HEK293 (cell line): ENCODE measurements around the gene NCAPG2.

Experiments
- CTCF ChIA-PET: fragments of 350-600 bp; formaldehyde crosslinking; extraction: SDS; loops from one replicate; lab custom pipeline; 2021; ENCODE audit warnings: antibody characterized with exemption; lab: Yijun Ruan, JAX
- POLR2A ChIA-PET: fragments of 300-600 bp; formaldehyde crosslinking; extraction: SDS; loops from one replicate; lab custom pipeline; 2020; ENCODE audit warnings: antibody characterized with exemption, inconsistent platforms; lab: Yijun Ruan, JAX
- H3K27ac ChIP-seq: fragments of 200-500 bp; sonication (Bioruptor generic); 2 replicates; pipeline ENCODE4 v1.5.1; 2014; ENCODE audit warnings: low read depth, low read length, control low read depth, inconsistent platforms; ENCODE audit errors: extremely low read depth
- H3K36me3 ChIP-seq, 2 experiments: fragments of 200-500 bp in 1 of 2; sonication (Bioruptor generic) in 1 of 2; 1 replicate in 1 of 2; 2 replicates in 1 of 2; pipeline ENCODE4 v1.5.1; 2014 to 2017; ENCODE audit warnings: inconsistent platforms in 2 of 2, low read length in 2 of 2; ENCODE audit not compliant: control insufficient read depth in 2 of 2, insufficient read depth in 1 of 2
- H3K4me1 ChIP-seq: fragments of 200-500 bp; sonication (Bioruptor generic); 2 replicates; pipeline ENCODE4 v1.5.1; 2014; ENCODE audit warnings: mild to moderate bottlenecking, low read length, inconsistent platforms; ENCODE audit not compliant: control insufficient read depth, insufficient read depth
- H3K4me3 ChIP-seq: 2 replicates; pipeline ENCODE4 v1.5.1; 2011; ENCODE audit warnings: low read depth, mild to moderate bottlenecking, control low read depth, low read length, moderate library complexity
- H3K9me3 ChIP-seq: fragments of 200-500 bp; sonication (Bioruptor generic); 2 replicates; pipeline ENCODE4 v1.5.1; 2014; ENCODE audit warnings: low read depth, low read length, inconsistent platforms; ENCODE audit not compliant: control insufficient read depth, insufficient read depth
- KLF10 ChIP-seq: fragments of 450-650 bp; IDR thresholded peaks from 2 replicates; pipeline ENCODE4 v1.5.1; 2018; ENCODE audit warnings: missing biosample characterization, mild to moderate bottlenecking, missing genetic modification characterization
- REPIN1 ChIP-seq: fragments of 450-650 bp; formaldehyde crosslinking; IDR thresholded peaks from 2 replicates; pipeline ENCODE4 v1.5.1; 2017; ENCODE audit warnings: missing biosample characterization, missing genetic modification characterization, low read depth
- SP2 ChIP-seq: fragments of 450-650 bp; formaldehyde crosslinking; IDR thresholded peaks from 2 replicates; pipeline ENCODE4 v1.5.1; 2016; ENCODE audit warnings: missing biosample characterization, missing genetic modification characterization
- TCF7L2 ChIP-seq: IDR thresholded peaks from 2 replicates; pipeline ENCODE4 v1.6.1; 2011; ENCODE audit warnings: low read depth, mild to moderate bottlenecking, inconsistent platforms, low read length, moderate library complexity, borderline replicate concordance
- YY1 ChIP-seq: fragments of 450-650 bp; formaldehyde crosslinking; IDR thresholded peaks from 2 replicates; pipeline ENCODE4 v1.5.1; 2018; ENCODE audit warnings: missing biosample characterization, missing genetic modification characterization
- ZBTB48 ChIP-seq: fragments of 450-650 bp; formaldehyde crosslinking; IDR thresholded peaks from 2 replicates; pipeline ENCODE4 v1.5.1; 2016; ENCODE audit warnings: missing biosample characterization, missing genetic modification characterization
- ZNF146 ChIP-seq: fragments of 450-650 bp; formaldehyde crosslinking; IDR thresholded peaks from 2 replicates; pipeline ENCODE4 v1.5.1; 2016; ENCODE audit warnings: missing biosample characterization, missing genetic modification characterization
- ZNF184 ChIP-seq: fragments of 450-650 bp; IDR thresholded peaks from 2 replicates; pipeline ENCODE4 v1.5.1; 2018; ENCODE audit warnings: missing biosample characterization, mild to moderate bottlenecking, missing genetic modification characterization
- ZNF239 ChIP-seq: fragments of 450-650 bp; formaldehyde crosslinking; IDR thresholded peaks from 2 replicates; pipeline ENCODE4 v1.5.1; 2016; ENCODE audit warnings: missing biosample characterization, missing genetic modification characterization
- ZNF292 ChIP-seq: fragments of 450-650 bp; formaldehyde crosslinking; IDR thresholded peaks from 2 replicates; pipeline ENCODE4 v1.5.1; 2016; ENCODE audit warnings: low read depth, missing biosample characterization, missing genetic modification characterization, borderline replicate concordance
- ZNF311 ChIP-seq: fragments of 450-650 bp; formaldehyde crosslinking; IDR thresholded peaks from 2 replicates; pipeline ENCODE4 v1.5.1; 2017; ENCODE audit warnings: missing biosample characterization, missing genetic modification characterization, borderline replicate concordance
- ZNF514 ChIP-seq: fragments of 450-650 bp; formaldehyde crosslinking; IDR thresholded peaks from 2 replicates; pipeline ENCODE4 v1.5.1; 2016; ENCODE audit warnings: missing biosample characterization, missing genetic modification characterization
- ZNF555 ChIP-seq: fragments of 450-650 bp; formaldehyde crosslinking; conservative IDR thresholded peaks from 2 replicates; pipeline ENCODE4 v1.5.1; 2017; ENCODE audit warnings: missing biosample characterization, mild to moderate bottlenecking, missing genetic modification characterization, inconsistent platforms
- ZNF560 ChIP-seq: fragments of 450-650 bp; formaldehyde crosslinking; IDR thresholded peaks from 2 replicates; pipeline ENCODE4 v1.5.1; 2017; ENCODE audit warnings: missing biosample characterization, missing genetic modification characterization, borderline replicate concordance
- ZNF610 ChIP-seq: fragments of 450-650 bp; formaldehyde crosslinking; IDR thresholded peaks from 2 replicates; pipeline ENCODE4 v1.5.1; 2016; ENCODE audit warnings: missing biosample characterization, missing genetic modification characterization, borderline replicate concordance
- ZNF623 ChIP-seq: fragments of 450-650 bp; formaldehyde crosslinking; IDR thresholded peaks from 2 replicates; pipeline ENCODE4 v1.5.1; 2016; ENCODE audit warnings: missing biosample characterization, missing genetic modification characterization
- ZNF624 ChIP-seq: fragments of 450-650 bp; formaldehyde crosslinking; IDR thresholded peaks from 2 replicates; pipeline ENCODE4 v1.5.1; 2017; ENCODE audit warnings: missing biosample characterization, missing genetic modification characterization
- ZNF626 ChIP-seq: fragments of 450-650 bp; sonication (Bioruptor Pico); formaldehyde crosslinking; IDR thresholded peaks from 2 replicates; pipeline ENCODE4 v1.5.1; 2018; ENCODE audit warnings: missing biosample characterization, missing genetic modification characterization, inconsistent platforms
- TF ChIP-seq, protein P1 (sequence below): fragments of 450-650 bp; formaldehyde crosslinking; IDR thresholded peaks from 2 replicates; pipeline ENCODE4 v1.5.1; 2017; ENCODE audit warnings: missing biosample characterization, missing genetic modification characterization
- TF ChIP-seq, protein P2 (sequence below): fragments of 450-650 bp; formaldehyde crosslinking; IDR thresholded peaks from 2 replicates; pipeline ENCODE4 v1.5.1; 2016; ENCODE audit warnings: missing biosample characterization, missing genetic modification characterization
- TF ChIP-seq, protein P3 (sequence below): fragments of 450-650 bp; IDR thresholded peaks from 2 replicates; pipeline ENCODE4 v1.5.1; 2018; ENCODE audit warnings: missing biosample characterization, mild to moderate bottlenecking, missing genetic modification characterization
- TF ChIP-seq, protein P4 (sequence below): fragments of 450-650 bp; formaldehyde crosslinking; IDR thresholded peaks from 2 replicates; pipeline ENCODE4 v1.5.1; 2016; ENCODE audit warnings: missing biosample characterization, missing genetic modification characterization
- TF ChIP-seq, protein P5 (sequence below): fragments of 450-650 bp; formaldehyde crosslinking; IDR thresholded peaks from 2 replicates; pipeline ENCODE4 v1.5.1; 2017; ENCODE audit warnings: missing biosample characterization, missing genetic modification characterization

Gene NCAPG2

DNA sequence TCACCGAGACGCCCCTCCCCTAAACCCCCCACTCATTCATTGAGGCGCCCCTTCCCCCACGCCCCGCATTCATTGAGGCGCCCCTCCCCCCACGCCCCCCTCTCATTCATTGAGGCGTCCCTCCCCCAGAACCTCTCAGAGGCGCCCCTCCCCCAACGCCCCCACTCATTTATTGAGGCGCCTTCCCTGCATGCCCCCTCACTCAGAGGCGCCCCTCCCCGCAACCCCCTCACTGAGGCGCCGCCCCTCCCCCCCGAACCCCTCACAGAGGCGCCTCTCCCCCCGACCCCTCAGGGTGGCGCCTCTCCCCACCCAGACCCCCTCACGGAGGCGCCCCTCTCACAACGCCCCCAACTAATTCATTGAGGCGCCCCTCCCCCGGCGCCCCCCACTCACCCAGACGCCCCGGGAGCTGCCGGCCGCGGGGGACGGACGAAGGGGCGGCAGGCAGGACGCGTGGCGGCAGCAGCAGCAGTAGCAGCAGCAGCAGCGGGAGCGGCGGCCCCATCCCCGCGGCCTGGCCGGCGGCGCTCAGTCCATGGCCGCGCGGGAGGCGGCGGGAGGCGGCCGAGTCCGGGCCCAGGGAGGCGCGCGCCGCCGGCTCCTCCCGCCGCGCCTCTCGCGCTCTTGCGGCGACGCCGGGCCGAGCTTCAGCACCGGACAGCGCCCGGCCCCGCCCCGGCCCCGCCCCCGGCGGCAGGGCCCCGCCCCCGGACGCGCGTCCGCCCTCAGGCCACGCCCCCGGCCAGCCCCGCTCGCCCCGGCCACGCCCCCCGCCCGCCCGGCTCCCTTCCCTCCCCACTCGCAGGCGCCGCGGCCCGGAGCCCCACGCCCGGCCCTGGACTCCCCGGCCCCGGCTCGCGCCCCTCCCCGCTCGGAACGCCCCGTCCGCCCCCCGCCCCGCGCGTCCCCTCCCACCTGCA lies 117.2 kb downstream of the NCAPG2 start, which contains the start of gene PTPRN2:
TSS of gene PTPRN2 (minus strand) at position 662 of the 923 bp plus-strand sequence.
- Histone ChIP-seq H3K9me3 (no peaks in the 10 kb centered on the region), H3K36me3 (no peaks in the 10 kb centered on the region), H3K4me1 (no peaks in the 10 kb centered on the region), H3K4me3 (peak within 1 kb of the TSS; percentile 33), H3K27ac (no peak within 1 kb of the TSS)
- ChIA-PET POLR2A (no interaction called here), CTCF (no interaction called here)
- TF ChIP-seq YY1 (no peak), ZBTB48 (tag by site-specific recombination) (no peak), ZNF184 (tag by site-specific recombination) (no peak), ZNF560 (tag by site-specific recombination) (no peak)
- TF ChIP-seq, protein P1, sequence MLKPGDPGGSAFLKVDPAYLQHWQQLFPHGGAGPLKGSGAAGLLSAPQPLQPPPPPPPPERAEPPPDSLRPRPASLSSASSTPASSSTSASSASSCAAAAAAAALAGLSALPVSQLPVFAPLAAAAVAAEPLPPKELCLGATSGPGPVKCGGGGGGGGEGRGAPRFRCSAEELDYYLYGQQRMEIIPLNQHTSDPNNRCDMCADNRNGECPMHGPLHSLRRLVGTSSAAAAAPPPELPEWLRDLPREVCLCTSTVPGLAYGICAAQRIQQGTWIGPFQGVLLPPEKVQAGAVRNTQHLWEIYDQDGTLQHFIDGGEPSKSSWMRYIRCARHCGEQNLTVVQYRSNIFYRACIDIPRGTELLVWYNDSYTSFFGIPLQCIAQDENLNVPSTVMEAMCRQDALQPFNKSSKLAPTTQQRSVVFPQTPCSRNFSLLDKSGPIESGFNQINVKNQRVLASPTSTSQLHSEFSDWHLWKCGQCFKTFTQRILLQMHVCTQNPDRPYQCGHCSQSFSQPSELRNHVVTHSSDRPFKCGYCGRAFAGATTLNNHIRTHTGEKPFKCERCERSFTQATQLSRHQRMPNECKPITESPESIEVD (tag by site-specific recombination): no peak

DNA sequence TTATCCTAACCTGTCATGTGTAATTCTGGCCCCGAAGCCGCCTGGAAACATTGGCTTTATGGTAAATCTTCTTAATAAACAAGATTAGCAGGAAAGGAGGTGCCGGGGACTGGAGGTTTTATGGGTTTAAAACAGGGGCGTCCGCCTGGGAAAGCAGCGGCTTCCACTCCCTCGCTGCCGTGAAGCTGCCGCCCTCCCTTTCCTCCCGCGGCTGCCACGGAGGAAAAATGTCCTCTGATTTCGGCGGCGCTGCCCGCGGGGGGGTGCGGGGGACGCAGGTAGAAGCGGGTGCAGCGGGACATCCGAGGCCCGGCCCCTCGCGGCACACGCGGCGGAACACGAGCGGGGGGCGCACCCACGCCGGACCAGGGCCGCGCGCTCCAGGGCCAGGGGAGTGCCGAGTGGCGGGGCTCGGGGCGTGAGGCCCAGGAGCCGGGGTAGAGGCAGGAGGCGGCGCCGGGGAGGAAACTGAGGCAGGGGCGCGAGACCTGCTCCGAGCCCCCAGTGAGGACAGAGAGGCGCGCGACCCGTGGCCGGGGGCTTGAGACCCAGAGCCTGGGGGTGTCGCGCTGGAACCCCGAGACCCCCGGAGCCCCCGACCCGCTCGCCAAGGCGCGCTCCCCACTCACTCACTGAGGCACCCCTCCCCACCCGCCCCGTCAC lies 118.0 kb downstream of the NCAPG2 start:
- Histone ChIP-seq H3K4me3 (no peak overlapping the region), H3K36me3 (no peaks in the 10 kb centered on the region), H3K4me1 (no peaks in the 10 kb centered on the region), H3K9me3 (no peaks in the 10 kb centered on the region), H3K27ac (no peak overlapping the region)
- CTCF ChIA-PET: no interaction called here
- POLR2A ChIA-PET: no interaction called here
- TF ChIP-seq ZNF292 (no peak), ZNF623 (no peak), REPIN1 (no peak), ZNF624 (no peak), TCF7L2 (no peak), ZNF311 (tag by site-specific recombination) (no peak), ZNF555 (tag by site-specific recombination) (no peak), ZNF514 (tag by site-specific recombination) (no peak), ZNF610 (tag by site-specific recombination) (no peak), ZNF146 (tag by site-specific recombination) (no peak), ZNF626 (no peak), ZNF239 (tag by site-specific recombination) (no peak), SP2 (tag by site-specific recombination) (no peak), KLF10 (tag by site-specific recombination) (no peak)
- TF ChIP-seq, protein P2, sequence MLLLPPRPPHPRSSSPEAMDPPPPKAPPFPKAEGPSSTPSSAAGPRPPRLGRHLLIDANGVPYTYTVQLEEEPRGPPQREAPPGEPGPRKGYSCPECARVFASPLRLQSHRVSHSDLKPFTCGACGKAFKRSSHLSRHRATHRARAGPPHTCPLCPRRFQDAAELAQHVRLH (tag by site-specific recombination): no peak
- TF ChIP-seq, protein P3, sequence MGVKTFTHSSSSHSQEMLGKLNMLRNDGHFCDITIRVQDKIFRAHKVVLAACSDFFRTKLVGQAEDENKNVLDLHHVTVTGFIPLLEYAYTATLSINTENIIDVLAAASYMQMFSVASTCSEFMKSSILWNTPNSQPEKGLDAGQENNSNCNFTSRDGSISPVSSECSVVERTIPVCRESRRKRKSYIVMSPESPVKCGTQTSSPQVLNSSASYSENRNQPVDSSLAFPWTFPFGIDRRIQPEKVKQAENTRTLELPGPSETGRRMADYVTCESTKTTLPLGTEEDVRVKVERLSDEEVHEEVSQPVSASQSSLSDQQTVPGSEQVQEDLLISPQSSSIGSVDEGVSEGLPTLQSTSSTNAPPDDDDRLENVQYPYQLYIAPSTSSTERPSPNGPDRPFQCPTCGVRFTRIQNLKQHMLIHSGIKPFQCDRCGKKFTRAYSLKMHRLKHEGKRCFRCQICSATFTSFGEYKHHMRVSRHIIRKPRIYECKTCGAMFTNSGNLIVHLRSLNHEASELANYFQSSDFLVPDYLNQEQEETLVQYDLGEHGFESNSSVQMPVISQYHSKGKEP (tag by site-specific recombination): no peak
- TF ChIP-seq, protein P4, sequence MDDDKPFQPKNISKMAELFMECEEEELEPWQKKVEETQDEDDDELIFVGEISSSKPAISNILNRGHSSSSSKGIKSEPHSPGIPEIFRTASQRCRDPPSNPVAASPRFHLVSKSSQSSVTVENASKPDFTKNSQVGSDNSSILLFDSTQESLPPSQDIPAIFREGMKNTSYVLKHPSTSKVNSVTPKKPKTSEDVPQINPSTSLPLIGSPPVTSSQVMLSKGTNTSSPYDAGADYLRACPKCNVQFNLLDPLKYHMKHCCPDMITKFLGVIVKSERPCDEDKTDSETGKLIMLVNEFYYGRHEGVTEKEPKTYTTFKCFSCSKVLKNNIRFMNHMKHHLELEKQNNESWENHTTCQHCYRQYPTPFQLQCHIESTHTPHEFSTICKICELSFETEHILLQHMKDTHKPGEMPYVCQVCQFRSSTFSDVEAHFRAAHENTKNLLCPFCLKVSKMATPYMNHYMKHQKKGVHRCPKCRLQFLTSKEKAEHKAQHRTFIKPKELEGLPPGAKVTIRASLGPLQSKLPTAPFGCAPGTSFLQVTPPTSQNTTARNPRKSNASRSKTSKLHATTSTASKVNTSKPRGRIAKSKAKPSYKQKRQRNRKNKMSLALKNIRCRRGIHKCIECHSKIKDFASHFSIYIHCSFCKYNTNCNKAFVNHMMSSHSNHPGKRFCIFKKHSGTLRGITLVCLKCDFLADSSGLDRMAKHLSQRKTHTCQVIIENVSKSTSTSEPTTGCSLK (tag by site-specific recombination): no peak
- TF ChIP-seq, protein P5, sequence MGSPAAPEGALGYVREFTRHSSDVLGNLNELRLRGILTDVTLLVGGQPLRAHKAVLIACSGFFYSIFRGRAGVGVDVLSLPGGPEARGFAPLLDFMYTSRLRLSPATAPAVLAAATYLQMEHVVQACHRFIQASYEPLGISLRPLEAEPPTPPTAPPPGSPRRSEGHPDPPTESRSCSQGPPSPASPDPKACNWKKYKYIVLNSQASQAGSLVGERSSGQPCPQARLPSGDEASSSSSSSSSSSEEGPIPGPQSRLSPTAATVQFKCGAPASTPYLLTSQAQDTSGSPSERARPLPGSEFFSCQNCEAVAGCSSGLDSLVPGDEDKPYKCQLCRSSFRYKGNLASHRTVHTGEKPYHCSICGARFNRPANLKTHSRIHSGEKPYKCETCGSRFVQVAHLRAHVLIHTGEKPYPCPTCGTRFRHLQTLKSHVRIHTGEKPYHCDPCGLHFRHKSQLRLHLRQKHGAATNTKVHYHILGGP (tag by site-specific recombination): no peak
